MV-4-11 (cell line): Measurements from ENCODE around the gene GRB10.
"Not testable (repeated sequence)": the region's sequence is repeated elsewhere in the genome, so short reads cannot be mapped to it uniquely, and the experiment has no call there.

Experiments used
- DNase-seq: peaks from one replicate; lab custom pipeline; 2025; lab: John Stamatoyannopoulos, UW

Gene GRB10

DNA sequence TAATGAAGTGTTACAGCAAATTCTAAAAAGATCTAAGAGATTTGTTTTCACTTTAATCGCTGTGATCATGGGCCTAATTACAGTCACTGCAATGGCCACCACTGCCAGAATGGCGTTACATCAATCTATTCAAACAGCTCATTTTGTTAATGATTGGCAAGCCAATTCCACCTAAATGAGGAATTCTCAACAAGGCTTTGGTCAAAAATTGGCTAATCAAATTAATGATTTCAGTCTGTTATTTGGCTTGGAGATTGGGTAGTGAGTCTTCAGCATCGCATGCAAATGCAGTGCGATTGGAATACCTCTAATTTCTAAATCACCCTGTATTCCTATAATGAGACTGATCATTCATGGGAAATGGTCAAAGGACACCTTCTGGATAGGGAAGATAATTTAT, 200.4 kb downstream of the GRB10 start:
- not testable (repeated sequence) for DNase-seq

GRCh38 chr7:50580666-50581065, 202.0 kb downstream of the GRB10 start:
- not testable (repeated sequence) for DNase-seq

DNA sequence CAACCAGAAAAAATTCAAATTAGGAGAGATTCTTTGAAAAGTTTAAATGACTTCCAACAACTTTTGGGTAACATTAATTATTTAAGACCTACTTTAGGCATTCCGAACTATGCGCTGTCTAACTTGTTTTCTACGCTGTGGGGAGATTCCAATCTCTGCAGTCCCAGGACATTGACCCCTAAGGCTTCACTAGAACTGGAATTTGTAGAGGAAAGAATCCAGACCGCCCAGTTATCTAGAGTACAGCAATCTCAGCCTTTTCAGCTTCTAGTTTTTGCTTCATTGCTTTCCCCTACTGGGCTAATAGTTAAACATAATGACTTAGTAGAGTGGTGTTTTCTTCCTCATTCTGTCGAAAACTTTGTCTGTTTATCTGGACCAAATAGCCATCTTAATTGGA, 202.6 kb downstream of the GRB10 start:
- no peak for DNase-seq

GRCh38 chr7:50578105-50578504, 204.6 kb downstream of the GRB10 start:
- DNase-seq = not testable (repeated sequence)

DNA sequence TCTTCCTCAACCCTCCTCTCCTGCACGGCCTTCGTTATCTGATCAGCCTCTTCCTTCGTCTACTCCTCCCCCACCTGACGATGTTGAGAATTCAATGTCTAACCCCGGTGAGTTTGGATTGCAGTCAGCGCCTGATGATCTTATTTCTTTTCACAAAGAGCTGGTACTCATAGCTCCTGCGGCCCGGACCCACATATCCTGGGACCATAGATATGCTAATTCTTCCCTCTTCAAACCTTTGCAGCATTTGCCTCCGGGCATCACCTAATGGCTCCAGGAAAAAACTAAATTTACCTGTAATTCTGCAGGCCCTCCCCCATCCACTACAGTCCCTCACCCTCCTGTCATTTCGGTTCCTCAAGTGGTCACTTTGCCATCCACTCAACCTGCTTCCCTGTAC, 205.1 kb downstream of the GRB10 start:
- DNase-seq = no peak

DNA sequence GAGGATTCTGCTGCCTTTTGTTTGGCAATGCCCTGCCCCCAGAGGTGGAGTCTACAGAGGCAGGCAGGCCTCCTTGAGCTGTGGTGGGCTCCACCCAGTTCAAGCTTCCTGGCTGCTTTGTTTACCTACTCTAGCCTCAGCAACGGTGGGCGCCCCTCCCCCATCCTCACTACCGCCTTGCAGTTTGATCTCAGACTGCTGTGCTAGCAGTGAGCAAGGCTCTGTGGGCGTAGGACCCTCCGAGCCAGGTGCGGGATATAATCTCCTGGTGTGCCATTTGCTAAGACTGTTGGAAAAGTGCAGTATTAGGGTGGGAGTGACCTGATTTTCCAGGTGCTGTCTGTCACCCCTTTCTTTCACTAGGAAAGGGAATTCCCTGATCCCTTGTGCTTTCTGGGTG, 206.3 kb downstream of the GRB10 start:
- not testable (repeated sequence) for DNase-seq

GRCh38 chr7:50567715-50568261, 214.9 kb downstream of the GRB10 start:
- DNase-seq = no peak

DNA sequence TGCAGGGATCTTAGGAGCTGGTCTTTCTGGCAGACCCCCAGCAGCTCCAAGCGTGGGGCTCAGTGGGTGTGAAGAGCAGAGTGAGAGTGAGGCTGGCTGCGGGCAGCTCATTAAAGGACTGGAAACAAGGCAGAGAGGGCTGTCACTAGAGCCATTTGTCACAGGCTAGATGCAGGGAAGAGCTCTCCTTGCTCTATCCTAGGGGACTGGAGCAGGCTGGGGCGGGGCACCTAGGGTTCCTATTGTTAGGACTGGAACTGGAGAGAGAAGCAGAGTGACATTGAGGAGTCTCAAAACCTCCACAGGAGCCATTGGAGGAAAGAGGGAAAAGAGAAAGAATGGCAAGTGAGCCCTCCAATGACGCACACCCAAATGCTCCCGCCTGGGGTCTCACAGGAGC, 216.7 kb downstream of the GRB10 start:
- no peak for DNase-seq

DNA sequence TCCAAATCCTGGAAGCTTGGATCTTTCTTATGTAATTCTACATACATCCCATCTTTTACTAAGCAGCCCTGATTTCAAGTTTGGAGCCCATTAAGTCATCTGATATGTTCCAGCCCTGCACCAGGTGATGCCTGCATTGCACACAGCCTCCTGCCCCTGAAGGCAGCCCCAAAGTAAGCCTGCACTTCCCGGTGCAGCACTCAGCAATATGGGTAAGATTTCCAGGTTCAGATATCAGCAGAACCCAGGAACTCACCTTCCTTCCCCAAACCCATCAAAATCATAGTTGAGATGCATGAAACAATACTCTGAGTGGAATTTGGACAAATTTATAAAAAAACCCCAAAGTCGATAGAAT, 217.2 kb downstream of the GRB10 start:
- no peak for DNase-seq

- no peak for DNase-seq
Measured at GRCh38 chr7:50564640-50565558, 217.8 kb downstream of the GRB10 start, which contains the start of gene DDC. Gene DDC (minus strand): TSS chr7:50565405. CDS start chr7:50544085, 21,320 bp downstream.

DNA sequence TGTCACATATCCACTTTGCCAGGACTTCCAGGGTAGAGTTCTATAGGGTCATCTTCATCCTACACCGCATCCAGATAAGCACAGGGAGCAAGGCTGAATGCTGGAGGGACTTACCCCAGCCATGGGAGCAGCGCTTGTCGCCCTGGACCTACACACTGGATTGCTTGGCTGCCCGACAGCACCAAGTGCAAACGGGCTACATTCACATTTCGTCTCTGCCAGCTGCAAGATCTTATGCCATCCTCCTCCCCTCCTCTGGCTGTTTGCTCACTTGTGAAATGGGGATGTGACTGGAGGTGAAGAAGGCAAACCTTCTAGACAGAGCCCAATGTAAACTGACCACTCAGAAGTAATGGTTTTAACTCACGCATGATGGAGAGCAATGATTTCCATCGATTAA, 218.5 kb downstream of the GRB10 start:
- no peak for DNase-seq

- no peak for DNase-seq
Measured at GRCh38 chr7:50562136-50562535, 220.6 kb downstream of the GRB10 start.

DNA sequence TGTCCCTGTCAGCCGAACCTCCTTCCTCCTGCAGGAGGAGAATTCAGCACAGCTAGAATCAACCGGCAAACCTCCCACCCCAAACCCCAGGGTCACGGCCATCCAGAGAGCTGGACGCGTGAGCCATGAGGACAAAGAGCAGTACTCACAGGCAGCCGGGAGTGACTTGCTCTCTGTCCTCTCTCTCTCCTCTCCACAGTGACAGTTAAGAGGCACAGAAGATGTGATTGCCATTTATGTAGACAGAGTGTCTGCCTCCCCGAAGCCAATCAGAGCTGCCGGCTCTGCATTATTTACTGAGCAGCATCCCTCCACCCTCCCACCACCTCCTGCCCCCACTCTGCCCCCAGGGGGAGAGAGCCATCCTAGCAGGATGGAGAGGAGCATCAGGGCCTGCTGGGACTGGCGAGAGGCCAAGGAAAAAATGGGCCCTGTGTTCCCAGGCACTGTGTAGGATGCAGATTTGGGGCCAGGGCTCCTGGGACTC, 221.8 kb downstream of the GRB10 start:
- no peak for DNase-seq

DNA sequence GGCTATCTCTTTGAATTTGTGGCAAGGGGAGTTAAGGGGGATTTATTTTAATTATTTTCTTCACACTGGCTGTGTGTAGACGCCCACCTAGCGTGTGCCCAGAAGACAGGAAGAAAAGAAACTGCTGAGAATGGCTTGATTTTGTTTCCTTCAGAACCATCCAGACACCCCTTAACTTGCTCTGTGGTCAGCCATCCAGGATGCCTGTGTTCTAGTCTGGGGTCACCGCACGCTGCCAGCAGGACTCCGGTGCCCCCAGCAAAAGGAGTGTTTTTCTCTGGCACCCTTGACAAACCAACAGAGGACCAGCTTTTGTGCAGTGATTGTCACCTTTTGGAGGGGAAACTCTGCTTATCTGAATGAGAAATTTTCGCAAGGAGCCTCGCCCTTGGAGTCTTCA, 222.8 kb downstream of the GRB10 start:
- DNase-seq = no peak

DNA sequence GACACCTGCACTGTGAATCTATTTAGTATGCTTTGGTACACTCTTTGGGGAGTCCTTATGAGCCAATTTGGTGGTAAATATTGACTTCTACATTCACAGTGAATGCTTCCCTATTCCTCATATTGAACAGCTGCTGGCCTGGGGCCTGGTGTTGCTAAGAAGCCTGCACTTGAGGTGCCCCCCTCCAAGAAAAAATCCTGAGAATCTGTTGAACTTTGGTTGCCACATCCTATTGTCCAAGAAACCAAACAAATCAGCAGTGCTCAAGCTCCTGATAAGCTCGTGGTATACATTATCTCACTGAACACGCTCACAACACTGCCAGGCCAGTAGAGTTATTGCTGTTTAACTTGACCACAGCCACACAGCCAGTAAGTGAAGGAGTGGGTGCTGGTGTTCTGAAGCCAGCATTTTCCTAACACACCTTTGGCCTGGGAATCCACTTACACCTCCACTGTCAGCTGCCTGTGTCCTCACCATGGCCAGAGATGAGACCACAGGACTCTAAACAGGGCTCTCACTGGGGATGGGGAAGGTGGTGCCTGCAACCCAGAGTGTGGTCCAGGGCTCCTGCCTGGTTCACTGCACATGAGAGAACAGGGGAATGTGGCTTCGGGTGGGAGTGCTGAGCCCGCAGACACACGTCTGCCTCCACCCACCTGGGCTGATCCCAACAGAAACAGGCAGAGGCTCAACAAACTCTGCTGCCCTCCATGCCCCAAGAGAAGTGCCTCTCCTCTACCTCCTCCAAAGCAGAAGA, 224.2 kb downstream of the GRB10 start:
- DNase-seq = no peak

- DNase-seq = no peak
Measured at GRCh38 chr7:50557099-50557498, 225.6 kb downstream of the GRB10 start.

- DNase-seq = no peak
Measured at GRCh38 chr7:50556247-50556991, 226.3 kb downstream of the GRB10 start.

GRCh38 chr7:50555594-50556140, 227.0 kb downstream of the GRB10 start:
- DNase-seq = no peak

DNA sequence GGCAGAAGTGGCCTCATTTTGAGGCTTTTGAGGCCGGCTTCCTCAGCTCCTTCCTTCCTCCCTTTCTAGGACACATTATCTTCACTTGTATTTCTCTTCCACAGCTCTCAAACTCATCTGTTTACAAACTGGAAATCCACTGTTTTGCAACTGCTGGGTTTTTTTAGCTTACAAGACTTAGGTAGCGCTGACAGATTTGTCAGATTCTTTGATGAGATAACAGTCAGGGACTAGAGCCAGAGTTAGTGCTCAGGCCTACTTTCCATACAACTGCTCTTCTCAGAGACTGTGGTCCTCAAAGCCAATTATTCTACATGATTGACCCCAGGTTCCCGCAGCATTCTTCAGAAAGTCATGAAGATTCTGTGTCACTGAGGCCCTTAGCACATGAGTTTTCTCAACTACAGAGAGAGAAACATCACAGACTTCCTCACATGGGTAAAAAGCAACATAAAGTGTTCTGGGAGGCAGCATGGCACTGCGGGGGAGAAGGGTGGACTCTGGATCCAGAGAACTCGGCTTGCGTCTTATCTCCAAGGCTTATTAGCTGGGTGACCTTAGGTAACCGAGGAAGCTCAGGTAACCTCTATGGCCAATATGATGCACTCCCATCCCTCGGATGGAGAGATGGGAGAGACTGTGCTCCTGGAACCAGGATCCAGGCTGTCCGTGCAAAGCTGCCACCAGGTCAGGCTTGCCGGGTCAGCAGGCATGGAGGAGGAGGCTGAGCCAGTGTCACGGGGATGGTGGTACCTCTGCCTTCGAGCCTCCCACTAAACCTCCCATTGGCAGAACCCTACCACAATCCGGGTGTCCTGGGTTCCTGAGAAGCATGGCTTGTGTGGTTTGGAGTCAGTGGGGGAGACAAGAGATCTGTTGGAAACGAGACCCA, 228.0 kb downstream of the GRB10 start:
- DNase-seq = no peak

GRCh38 chr7:50553973-50554372, 228.7 kb downstream of the GRB10 start:
- DNase-seq = no peak

- DNase-seq = no peak
Measured at GRCh38 chr7:50552921-50553320, 229.8 kb downstream of the GRB10 start.
